Measurements from ENCODE around the gene IQCM. TPM values are rescaled to one million over a fixed set of nuclear protein-coding genes. Genes with fewer than 3 reads are reported as not detected.

The IQCM gene
- polyA plus RNA-seq, 1 donor (not counting 4 experiments of a cell fraction or from before 2014, with no cell fraction given): not detected

- Histone ChIP-seq H3K9me3 (ENCODE audit: control insufficient read depth, low read depth, low read length) (no peaks in the 10 kb centered on the region), H3K9me1 (ENCODE audit: control insufficient read depth, extremely low read depth, insufficient read depth, low read length) (no peaks in the 10 kb centered on the region), H3K4me3 (ENCODE audit: control insufficient read depth in 2 of 3, extremely low read depth in 1 of 3, insufficient read depth in 2 of 3, low read depth in 1 of 3, low read length in 3 of 3) (no peak overlapping the region), H3K79me2 (ENCODE audit: control insufficient read depth, insufficient read depth, low read length) (no peaks in the 10 kb centered on the region), H4K20me1 (ENCODE audit: control insufficient read depth, extremely low read depth, insufficient read depth, low read length) (no peaks in the 10 kb centered on the region), H3K4me1 (ENCODE audit: control insufficient read depth, extremely low read depth, insufficient read depth, low read length) (no peaks in the 10 kb centered on the region), H2AFZ (ENCODE audit: control insufficient read depth, low read length) (no peak overlapping the region), H3K4me2 (ENCODE audit: control insufficient read depth, extremely low read depth, insufficient read depth, low read depth, low read length) (no peak overlapping the region), H3K27ac (ENCODE audit: control insufficient read depth, insufficient read depth, low read length) (no peak overlapping the region), H3K36me3 (ENCODE audit: control insufficient read depth in 2 of 2, extremely low read depth in 1 of 2, insufficient read depth in 2 of 2, low read length in 2 of 2) (no peaks in the 10 kb centered on the region), H3K27me3 (ENCODE audit: control insufficient read depth, extremely low read depth, insufficient read depth, low read length) (no peaks in the 10 kb centered on the region), H3K9ac (ENCODE audit: control insufficient read depth, extremely low read depth, insufficient read depth, low read length) (no peak overlapping the region)
- TF ChIP-seq EZH2 (IDR thresholded peaks at IDR 0.05; ENCODE audit: low read length): no peak
- TF ChIP-seq CTCF (optimal IDR thresholded peaks at IDR 0.05 in 1 of 3, IDR thresholded peaks at IDR 0.05 in 1 of 3, conservative IDR thresholded peaks at IDR 0.05 in 1 of 3; ENCODE audit: extremely low read depth in 1 of 3, insufficient read depth in 2 of 3, low read length in 3 of 3): no peak
- FAIRE-seq (no peak), DNase-seq (ENCODE audit: low read depth, low spot score) (no peak)
- dilution Hi-C loops (cut with MboI; ENCODE audit: extremely low pct_ligation_motif_present, low sequenced_read_pairs): no loop called here
These were observed 97.1 kb downstream of the IQCM start for GRCh38 chr4:149718500-149718899.

- Histone ChIP-seq H3K79me2 (ENCODE audit: control insufficient read depth, insufficient read depth, low read length) (no peaks in the 10 kb centered on the region), H3K36me3 (ENCODE audit: control insufficient read depth in 2 of 2, extremely low read depth in 1 of 2, insufficient read depth in 2 of 2, low read length in 2 of 2) (no peaks in the 10 kb centered on the region), H2AFZ (ENCODE audit: control insufficient read depth, low read length) (no peak overlapping the region), H3K27ac (ENCODE audit: control insufficient read depth, insufficient read depth, low read length) (no peak overlapping the region), H3K9ac (ENCODE audit: control insufficient read depth, extremely low read depth, insufficient read depth, low read length) (no peak overlapping the region), H3K4me3 (ENCODE audit: control insufficient read depth in 2 of 3, extremely low read depth in 1 of 3, insufficient read depth in 2 of 3, low read depth in 1 of 3, low read length in 3 of 3) (no peak overlapping the region), H3K4me1 (ENCODE audit: control insufficient read depth, extremely low read depth, insufficient read depth, low read length) (no peaks in the 10 kb centered on the region), H3K9me3 (ENCODE audit: control insufficient read depth, low read depth, low read length) (no peaks in the 10 kb centered on the region), H4K20me1 (ENCODE audit: control insufficient read depth, extremely low read depth, insufficient read depth, low read length) (no peaks in the 10 kb centered on the region), H3K9me1 (ENCODE audit: control insufficient read depth, extremely low read depth, insufficient read depth, low read length) (no peaks in the 10 kb centered on the region), H3K27me3 (ENCODE audit: control insufficient read depth, extremely low read depth, insufficient read depth, low read length) (no peaks in the 10 kb centered on the region), H3K4me2 (ENCODE audit: control insufficient read depth, extremely low read depth, insufficient read depth, low read depth, low read length) (no peak overlapping the region)
- dilution Hi-C loops (cut with MboI; ENCODE audit: extremely low pct_ligation_motif_present, low sequenced_read_pairs): no loop called here
- TF ChIP-seq CTCF (optimal IDR thresholded peaks at IDR 0.05 in 1 of 3, IDR thresholded peaks at IDR 0.05 in 1 of 3, conservative IDR thresholded peaks at IDR 0.05 in 1 of 3; ENCODE audit: extremely low read depth in 1 of 3, insufficient read depth in 2 of 3, low read length in 3 of 3) (no peak), EZH2 (IDR thresholded peaks at IDR 0.05; ENCODE audit: low read length) (no peak)
- DNase-seq (ENCODE audit: low read depth, low spot score) (no peak), FAIRE-seq (no peak)
These were observed 98.9 kb downstream of the IQCM start for GRCh38 chr4:149716728-149717127.
